Heart left ventricle (tissue), 13 donors: ENCODE measurements around the gene C20orf202.

Source experiments
- CTCF ChIP-seq, 12 donors: fragments of 200-600 bp; sonication (generic) in 4 of 12; IDR thresholded peaks; one replicate each; pipeline versions ENCODE4 v1.5.0 to v1.8.0; 2018 to 2022; ENCODE audit warnings: antibody characterized with exemption in 12 of 12, mild to moderate bottlenecking in 5 of 12
- POLR2A ChIP-seq, 2 donors: fragments of 450-650 bp; IDR thresholded peaks; one replicate each; pipeline ENCODE4 v1.6.1; 2017; ENCODE audit warnings: antibody characterized with exemption in 2 of 2, mild to moderate bottlenecking in 2 of 2, moderate library complexity in 2 of 2
- donor health status: ischemic (EF 13 %, LVEDD 7.1; RV severe dilation, severe dysfunction).
- donor health status: DM: no; HTN: yes; CAD: no.
- donor health status: DM: no; HTN: no; CAD: no.
- donor health status: ischemic (EF 25% LVEDD 6.9; RV normal size, moderate dysfunction).
- donor health status: ischemic (EF 25% LVEDD 5.7; RV mildly dilated, moderate dysfunction).
- donor health status: ischemic (EF 35%, LVEDD 5.7; RV mildly dilated, moderate dysfunction).
- donor health status: nonischemic (EF 11% LVEDD 7.7; RV severe dilation, severe dysfunction).
- donor health status: DM: yes; HTN: yes; CAD: no.
- donor health status: PGD.
- donor health status: ischemic (EF 29% LVEDD 5.4; RV normal size, mild dysfunction).
- donor health status: nonischemic (EF 23%, LVEDD 6.1; RV moderate dilation, normal function).

- TF ChIP-seq POLR2A (IDR thresholded peaks at IDR 0.05) = no peak
- TF ChIP-seq CTCF (IDR thresholded peaks at IDR 0.05) = peak in 3 of 12 donors; percentile 5 to 14 (median 12)
Measured at GRCh38 chr20:1209447-1210387, 6.5 kb downstream of the C20orf202 start.
